Raji (cell line): ENCODE results near the gene GRID1.

Experiments used
- POLR2A ChIP-seq: IDR thresholded peaks from 2 replicates; pipeline ENCODE4 v1.6.1; 2011; ENCODE audit warnings: low read depth, low read length, control low read depth; ENCODE audit not compliant: insufficient read depth

The GRID1 gene

DNA sequence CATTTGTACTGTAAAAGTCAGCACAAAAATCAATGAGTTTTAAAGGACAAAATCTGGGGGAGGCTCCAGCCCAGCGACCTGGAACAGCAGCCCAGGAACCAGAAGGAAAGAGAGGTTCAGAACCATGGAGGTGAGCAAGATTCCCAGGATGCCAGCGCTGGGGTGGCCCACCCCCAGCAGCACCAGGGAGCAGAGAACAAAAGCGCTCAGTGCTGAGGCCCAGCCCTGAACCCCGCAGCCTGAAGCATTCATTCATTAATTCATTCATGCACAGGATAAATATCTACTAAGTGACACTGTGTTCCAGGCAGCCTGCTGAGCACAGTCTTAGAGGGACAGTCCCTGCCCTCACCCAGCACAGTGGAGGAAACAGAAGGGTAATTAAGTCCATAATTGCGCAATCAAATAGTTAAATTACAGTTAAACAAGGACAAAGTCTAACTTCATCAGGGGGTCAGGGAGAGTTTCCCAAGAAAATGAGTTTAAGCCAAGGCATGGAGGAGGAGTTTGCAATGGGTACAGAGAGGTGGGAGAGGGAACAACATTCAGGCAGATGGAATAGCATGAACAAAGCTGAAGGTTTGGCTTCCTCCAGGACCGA lies 202.3 kb downstream of the GRID1 start:
- no peak for TF ChIP-seq POLR2A

DNA sequence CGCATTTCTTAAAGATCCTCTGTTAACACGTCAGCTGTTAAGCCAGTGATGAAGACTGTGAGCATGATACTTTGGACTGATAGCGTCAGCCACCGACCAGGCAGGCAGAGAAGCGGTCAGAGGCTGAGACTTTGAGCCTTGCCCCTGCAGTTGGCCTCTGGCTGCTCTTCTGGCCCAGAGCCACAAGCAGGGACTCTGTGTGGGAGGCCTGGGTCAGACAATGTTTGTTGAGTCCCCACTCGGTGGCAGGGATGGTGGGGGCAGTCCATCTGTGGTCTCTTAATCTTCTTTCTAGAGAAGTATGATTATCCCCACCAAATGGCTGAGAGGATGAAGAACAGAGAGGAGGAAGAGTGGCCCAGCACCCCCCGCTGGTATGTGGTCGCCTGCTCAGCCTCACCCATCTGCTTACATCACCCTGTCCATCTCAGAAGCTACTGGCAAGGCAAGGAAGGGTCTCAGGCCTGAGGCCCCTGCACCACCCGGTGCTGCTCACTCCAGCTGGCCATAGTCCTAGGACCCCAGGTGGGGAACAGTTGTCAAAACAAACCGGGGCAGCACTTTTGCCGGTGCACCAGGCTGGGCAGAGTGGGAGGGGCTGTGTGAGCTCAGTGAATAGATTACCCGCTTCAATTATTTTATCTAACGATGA lies 202.9 kb downstream of the GRID1 start:
- no peak for TF ChIP-seq POLR2A

DNA sequence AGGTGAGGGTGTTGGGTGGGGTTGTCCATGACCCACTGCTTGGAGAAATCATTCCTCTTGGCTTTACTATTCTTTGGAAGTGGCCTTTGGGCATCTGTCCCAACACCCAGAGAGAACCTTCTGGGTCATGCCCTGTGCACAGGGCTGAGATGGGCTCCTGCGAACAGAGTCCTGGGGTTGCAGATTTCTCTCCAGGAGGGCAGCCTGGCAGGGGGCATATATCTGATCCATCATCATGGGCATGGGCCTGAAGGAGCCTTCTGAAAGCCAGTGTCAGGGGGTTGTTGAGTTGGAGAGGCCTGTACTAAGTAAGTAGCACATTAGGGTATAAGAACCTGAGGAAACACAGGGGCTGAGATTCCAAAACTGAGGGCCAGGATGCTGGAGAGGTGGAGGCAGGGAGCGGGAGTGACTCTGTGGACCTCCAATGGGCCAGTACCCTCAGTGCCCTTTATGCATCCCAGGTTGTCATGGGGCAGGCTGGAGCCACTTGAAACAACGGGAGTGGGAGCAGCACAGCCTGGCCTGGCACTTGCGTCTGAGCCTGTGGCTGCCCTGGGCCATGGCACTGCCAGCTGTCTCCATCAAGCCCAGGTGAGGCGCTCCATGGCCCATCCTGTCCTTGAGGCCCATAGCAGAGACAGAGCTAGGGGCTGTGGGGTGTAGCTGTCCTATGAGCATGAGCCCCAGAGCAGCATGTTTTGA lies 203.7 kb downstream of the GRID1 start:
- TF ChIP-seq POLR2A, result no peak

DNA sequence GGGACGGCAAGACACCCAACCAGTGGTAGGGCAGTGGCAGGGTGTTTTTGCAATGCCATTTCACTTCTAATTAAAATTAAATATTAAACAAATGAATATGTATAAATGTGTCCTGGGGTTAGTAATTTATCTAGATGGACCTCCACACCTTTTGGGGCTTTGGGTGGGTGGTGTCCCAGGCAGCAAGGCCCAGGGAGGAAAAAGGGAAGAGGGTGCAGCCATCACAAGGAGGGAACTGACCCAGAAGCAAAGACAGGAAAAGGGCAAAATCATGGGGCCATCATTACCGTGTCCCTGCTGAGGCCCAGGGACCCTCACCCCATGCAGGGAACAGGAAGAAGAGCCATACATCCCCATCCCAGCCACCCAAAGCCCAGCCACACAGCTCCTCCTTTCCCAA lies 204.6 kb downstream of the GRID1 start:
- no peak for TF ChIP-seq POLR2A

DNA sequence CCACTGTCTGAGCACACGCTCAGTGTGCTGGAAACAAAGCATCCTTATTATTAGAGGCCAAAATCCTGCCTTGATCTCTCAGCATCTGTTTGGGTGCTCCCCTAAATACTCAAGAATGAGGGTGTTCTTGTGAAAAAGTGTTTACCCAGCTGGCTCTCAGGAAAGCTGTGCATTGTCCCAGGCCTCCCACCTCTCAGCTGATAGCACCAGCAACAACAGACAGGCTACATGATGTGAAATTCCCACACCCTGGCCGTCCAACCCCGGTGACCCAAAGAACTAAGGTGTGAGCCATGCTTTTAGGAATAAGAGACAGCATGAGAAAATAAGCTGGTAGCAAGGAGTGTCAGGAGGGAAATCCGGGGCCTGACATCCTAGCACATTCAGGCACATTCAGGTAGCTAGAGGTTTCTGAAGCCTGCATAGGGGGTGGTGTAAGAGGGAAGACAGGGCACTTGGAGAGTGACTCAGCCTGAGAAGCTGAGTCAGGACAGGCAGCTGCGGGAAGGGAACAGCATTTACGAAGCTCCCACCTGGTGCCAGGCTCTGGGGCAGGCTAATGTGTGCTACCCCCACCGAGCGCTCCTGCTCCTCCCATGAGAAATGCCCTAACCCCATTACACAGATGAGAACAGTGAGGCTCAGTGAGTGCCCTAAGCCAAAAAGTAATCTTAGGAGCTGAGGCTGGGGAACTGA lies 205.6 kb downstream of the GRID1 start:
- no peak for TF ChIP-seq POLR2A

DNA sequence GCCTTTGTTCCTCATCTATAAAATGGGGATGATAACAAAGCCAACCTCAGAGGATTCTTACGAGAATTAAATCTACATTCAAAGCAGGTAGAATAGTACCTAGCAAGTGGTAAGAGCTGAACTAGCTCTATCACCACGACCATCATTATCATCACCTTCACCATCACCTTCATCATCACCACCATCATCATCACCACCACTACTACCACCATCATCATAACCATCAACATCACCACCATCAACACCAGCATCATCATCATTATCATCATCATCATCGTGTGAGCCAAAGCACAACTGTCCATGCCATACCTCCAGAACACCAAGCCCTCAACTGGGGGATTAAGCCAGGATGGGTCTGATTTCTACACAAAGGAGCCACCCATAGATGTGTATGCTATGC lies 206.8 kb downstream of the GRID1 start:
- TF ChIP-seq POLR2A, result no peak

DNA sequence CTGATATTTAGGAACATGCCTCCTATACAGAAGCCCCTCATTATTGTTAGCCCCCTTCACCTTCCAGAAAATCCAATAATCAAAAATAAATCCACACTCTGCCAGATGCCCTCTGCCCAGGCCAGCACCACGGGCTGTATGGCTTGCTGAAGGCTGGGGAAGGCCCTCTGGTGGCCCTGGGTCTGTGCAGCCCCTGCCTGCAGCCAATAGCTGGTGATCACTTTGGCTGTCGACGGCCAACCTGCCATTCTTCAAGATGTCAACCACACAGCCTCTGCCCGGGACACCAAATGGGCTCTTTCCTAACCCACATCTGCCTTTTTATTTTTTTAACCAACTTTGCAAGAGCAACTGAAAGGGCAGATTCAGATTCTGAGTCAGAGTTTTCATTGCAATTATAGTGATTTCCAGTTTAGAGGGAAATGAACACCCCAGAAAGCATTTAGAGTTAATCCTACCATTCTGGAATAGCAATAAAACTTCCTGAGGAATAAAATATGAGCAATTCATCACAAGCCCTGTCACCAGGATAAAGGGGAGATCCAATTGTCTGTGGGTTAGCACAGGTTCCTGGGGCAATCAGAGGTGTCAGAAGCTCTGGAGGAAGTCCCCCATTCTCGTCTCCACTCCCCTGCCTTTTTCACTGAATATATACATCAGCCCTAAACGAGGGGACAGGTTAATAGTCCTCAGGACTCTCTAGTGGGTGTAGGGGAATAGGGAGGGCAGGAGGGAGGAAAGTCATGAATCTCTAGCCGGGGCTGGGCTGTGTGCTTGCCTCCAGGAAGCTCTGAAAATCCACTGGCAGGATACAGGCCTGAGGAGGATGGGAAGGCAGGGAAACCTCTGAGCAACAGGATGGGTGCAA lies 211.3 kb downstream of the GRID1 start:
- no peak for TF ChIP-seq POLR2A

DNA sequence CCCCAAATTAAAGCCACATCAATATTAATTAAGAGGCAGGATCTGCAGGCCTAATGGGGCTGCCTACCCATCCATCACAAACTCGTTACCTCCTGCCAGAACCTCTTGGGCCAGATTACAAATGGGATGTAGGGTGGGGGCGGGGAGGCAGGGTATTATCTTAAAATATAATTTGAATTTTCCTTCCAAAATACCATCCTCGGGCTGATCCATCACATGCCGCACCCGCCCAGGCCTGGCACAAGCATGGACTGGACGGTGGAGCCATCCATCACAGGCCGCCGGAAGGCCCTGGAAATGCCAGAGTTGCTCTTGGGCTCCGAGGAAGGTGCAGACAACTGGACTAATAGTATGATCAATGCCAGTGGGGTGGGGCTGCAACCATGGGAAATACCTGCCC lies 212.8 kb downstream of the GRID1 start:
- TF ChIP-seq POLR2A, result no peak

DNA sequence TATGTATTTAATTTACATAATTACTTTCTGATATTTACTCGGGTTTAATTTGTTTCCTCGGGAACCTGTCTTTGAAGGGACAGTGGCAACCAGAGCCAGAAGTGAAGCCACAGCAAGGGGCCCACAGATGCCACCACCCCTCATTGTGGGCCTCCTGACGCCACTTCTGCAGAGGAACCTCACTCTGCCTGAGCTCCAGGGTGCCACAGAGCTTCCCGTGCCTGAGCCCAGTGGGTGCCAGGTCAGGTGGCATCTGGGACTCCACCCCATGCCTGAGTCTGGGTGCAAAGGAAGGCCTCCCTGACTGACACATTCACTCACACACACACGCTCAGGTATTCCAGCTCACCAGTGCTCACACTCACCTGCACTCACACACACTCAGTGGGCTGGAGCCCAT lies 213.7 kb downstream of the GRID1 start:
- TF ChIP-seq POLR2A, result no peak

DNA sequence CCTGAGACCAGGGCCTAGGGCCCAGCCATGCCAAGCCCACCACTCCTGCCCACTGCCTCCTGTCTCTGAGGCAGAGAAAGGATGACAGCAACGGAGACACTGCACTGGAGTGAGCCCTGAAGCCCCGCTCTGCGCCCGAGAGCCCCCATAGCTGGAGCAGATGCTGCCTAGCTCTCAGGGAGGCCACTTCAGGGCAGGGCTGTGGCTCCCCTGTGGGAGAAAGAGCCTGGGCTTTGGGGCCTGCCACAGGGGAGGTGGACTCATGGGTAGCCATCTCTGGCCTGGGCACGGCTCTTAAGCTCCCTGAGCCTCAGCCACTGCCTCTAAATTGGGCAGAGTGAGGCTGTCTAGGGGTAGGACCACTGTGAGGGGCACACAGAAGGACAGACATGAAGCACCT lies 214.2 kb downstream of the GRID1 start:
- TF ChIP-seq POLR2A, result no peak

DNA sequence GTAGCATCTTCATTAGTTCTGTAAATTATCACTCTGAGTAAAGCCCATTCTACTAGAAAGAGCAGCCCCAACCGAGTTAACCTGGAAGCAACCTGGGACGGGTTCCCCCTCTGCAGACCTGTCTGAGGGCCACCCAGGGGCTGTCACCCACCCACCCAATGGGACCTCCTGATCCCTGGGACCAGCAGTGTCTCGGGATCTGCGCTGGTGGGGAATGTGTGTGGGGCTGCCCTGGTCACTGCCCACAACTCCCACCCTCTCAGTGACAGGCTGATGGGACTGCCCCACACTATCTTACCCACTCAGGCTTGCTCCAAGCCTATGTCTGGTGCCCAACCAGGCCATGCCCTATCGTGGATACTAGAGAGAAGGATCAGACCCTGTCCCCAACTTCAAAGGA lies 215.0 kb downstream of the GRID1 start:
- no peak for TF ChIP-seq POLR2A

DNA sequence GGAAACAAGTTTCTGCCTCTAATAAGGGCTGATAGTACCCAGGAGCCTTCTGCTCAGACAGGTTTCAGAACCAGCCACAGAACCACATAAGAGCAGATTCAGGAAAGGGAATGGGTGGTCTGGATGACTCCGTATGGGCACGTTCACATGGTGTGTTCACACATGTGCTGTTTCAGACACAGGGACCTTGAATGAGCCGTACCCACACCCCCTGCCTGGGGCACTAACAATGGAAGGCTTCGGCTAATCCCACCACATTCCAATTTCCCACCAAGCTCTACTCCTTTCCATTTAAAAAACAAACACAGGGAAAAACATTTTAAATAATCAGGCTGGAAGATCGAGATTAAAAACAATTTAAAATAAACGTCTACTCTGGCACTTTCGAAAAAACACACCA lies 217.3 kb downstream of the GRID1 start:
- TF ChIP-seq POLR2A, result no peak

DNA sequence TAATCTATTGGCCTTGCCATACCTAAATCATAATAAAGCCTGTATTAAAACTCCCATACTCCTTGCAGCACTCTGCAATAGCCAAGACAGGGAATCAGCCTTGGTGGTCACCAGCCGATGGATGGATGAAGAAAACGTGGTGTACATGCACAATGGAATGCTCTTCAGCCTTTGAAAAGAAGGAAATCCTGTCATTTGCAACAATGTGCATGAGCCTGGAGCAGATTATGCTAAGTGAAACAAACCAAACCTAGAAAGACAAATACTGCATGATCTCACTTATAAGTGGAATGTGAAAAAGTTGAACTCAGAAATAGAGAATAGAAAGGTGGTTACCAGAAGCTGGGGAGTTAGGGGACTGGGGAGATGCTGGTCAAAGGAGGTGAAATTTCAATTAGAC lies 218.5 kb downstream of the GRID1 start:
- TF ChIP-seq POLR2A, result no peak

DNA sequence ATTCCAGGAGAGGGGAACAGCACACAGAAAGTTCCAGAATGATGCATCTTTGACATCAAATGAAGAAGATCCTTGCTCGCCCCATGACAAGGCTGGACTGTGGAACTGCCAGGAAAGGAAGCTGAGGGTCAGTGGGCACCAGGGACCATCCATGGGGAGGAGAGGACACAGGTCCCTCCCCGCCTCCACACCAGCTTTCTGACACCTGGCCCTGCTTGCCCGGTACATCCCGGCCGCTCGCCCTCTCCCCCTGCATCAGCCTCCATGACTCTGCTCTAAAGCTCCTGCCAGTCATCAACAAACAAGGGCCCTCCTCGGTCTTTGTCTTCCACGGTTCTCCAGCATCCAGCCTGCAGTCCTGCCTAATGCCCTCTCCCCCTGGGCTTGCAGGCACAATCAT lies 222.3 kb downstream of the GRID1 start:
- no peak for TF ChIP-seq POLR2A

DNA sequence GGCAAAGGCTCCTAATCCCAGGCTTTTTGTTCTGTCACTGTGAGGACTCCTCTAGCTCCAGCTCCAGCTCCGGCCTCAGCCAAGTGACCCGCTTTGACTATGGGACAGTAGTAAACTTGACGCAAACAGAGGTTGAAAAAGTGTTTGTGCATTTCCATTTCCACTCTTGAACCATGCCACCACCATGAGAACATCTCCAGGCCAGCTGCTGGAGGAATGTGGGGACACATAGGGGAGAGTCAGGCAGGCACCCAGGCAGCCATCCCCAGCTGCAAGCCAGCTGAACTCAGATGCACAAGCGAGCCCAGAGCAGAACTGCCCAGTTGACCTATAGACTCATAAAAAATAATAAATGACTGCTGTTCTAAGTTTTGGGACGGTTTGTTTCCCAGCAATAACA lies 224.7 kb downstream of the GRID1 start:
- TF ChIP-seq POLR2A, result no peak
